Motor neuron (in vitro differentiated cells): Measurements from ENCODE around the gene TRIO. TPM values are rescaled to one million over a fixed set of nuclear protein-coding genes. Genes with fewer than 3 reads are reported as not detected.

ENCODE experiments used
- ATAC-seq, 8 experiments: fragments of 200-7000 bp; cut with Tn5 transposase; replicated peaks in 6 of 8; 2 replicates each; pipeline ENCODE4 v1.8.0; 2021; ENCODE audit warnings: mild to moderate bottlenecking in 8 of 8, moderate library complexity in 8 of 8
- H3K27ac ChIP-seq, 2 donors: fragments of 250-450 bp; sonication (Bioruptor Pico); 2 replicates each; pipeline ENCODE4 v1.9.0; 2021; ENCODE audit warnings: antibody characterized with exemption in 2 of 2, mild to moderate bottlenecking in 2 of 2, moderate library complexity in 1 of 2
- H3K4me1 ChIP-seq, 2 donors: fragments of 250-450 bp; sonication (Bioruptor Pico); replicated peaks in 1 of 2; 2 replicates each; pipeline ENCODE4 v1.6.1; 2021; ENCODE audit warnings: antibody characterized with exemption in 2 of 2, mild to moderate bottlenecking in 2 of 2, moderate library complexity in 1 of 2
- H3K4me3 ChIP-seq, 5 donors: fragments of 250-450 bp; sonication (Bioruptor Pico); 2 replicates each; pipeline ENCODE4 v1.9.0; 2021; ENCODE audit warnings: antibody characterized with exemption in 5 of 5, mild to moderate bottlenecking in 5 of 5, moderate library complexity in 4 of 5
- WGBS, 10 experiments: fragments of 450-650 bp; shearing (Covaris generic); methylation state at CpG; one replicate each; pipeline ENCODE4 v1.0.0; 2022; 5-methylcytosine and 5-hydroxymethylcytosine counted together
- in situ Hi-C, 9 experiments: fragments of 400-800 bp; cut with MboI; loops; one replicate each; pipeline ENCODE4 v1.15.0; 2021; ENCODE audit warnings: low sequenced_read_pairs in 9 of 9, low pct_unique_long_range_greater_than_20kb in 2 of 9; ENCODE audit not compliant: unreplicated experiment in 9 of 9
- total RNA-seq, 8 experiments: library from RNA; unstranded; fragments of 300-600 nt; gene quantifications; 2 replicates each; pipeline versions ENCODE4 v1.2.3 to v1.2.4, GENCODE V29; 2022

The TRIO gene
- total RNA-seq, 8 experiments from 2014 or later, result 39.7 to 162 (median 92.9) TPM

GRCh38 chr5:14521748-14522147 lies 378.6 kb downstream of the TRIO start:
- WGBS, 10 experiments, result 35 to 100% (median 76%) methylated on average over 1 to 7 of the region's 10 CpGs; no CpG with 5 or more reads in 3 of the 10 experiments

GRCh38 chr5:14522721-14523120 lies 379.6 kb downstream of the TRIO start:
- Histone ChIP-seq H3K27ac (no peak overlapping the region), H3K4me1 (no peaks in the 10 kb centered on the region), H3K4me3 (no peak overlapping the region)
- 20 to 80% (median 62%) methylated on average over 1 to 2 of the region's 2 CpGs; no CpG with 5 or more reads in 5 of the 10 experiments for WGBS, 10 experiments
- in situ Hi-C loops, result loop anchor here in 1 of 9 experiments (25.0 kb wide), 1 partner anchor 115 kb away; no protein-coding TSS in a partner anchor
- ATAC-seq, result no peak

More at GRCh38 chr5:14521748-14522147, 378.6 kb downstream of the TRIO start:
- in situ Hi-C loops, result loop anchor here in 1 of 9 experiments (25.0 kb wide), 1 partner anchor 116 kb away; no protein-coding TSS in a partner anchor
- Histone ChIP-seq H3K4me1 (no peaks in the 10 kb centered on the region), H3K4me3 (no peak overlapping the region), H3K27ac (no peak overlapping the region)
- ATAC-seq, result no peak

DNA sequence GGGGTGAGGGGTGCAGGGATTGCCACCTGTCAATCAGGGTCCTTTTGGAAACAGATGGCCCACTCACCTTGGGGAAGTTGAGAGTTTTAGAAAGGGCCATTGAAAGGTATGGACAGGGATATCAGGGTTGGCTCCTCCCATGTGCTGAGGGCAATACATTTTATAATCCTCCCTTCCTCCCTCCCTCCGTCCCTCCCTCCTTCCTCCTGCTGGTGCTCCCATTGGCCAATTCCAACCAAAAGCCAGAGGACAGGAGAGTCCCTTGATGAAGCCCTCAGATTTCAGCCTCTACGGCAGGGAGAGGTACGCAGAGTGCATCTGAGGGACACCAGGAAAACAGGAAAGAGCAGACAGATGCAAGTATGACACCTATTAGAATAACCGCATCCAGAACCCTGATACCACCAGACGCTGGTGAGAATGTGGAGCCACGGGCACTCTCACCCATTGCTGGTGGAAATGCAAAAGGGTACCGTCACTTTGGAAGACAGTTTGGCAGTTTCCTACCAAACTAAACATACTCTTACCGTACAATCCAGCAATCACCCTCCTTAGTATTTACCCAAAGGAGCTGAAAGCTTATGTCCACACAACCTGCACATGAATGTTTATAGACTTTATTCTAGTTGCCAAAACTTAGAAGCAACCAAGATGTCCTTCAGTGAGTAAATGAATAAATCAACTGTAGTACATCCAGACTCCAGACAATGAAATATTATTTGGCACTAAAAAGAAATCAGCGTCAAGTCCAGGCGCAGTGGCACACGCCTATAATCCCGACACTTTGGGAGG lies 380.3 kb downstream of the TRIO start:
- Histone ChIP-seq H3K4me1 (no peaks in the 10 kb centered on the region), H3K27ac (no peak overlapping the region), H3K4me3 (no peak overlapping the region)
- WGBS, 10 experiments, result 60 to 100% (median 88%) methylated on average over 1 to 9 of the region's 12 CpGs; no CpG with 5 or more reads in 3 of the 10 experiments
- in situ Hi-C loops, result loop anchor here in 1 of 9 experiments (25.0 kb wide), 1 partner anchor 114 kb away; no protein-coding TSS in a partner anchor
- no peak for ATAC-seq

DNA sequence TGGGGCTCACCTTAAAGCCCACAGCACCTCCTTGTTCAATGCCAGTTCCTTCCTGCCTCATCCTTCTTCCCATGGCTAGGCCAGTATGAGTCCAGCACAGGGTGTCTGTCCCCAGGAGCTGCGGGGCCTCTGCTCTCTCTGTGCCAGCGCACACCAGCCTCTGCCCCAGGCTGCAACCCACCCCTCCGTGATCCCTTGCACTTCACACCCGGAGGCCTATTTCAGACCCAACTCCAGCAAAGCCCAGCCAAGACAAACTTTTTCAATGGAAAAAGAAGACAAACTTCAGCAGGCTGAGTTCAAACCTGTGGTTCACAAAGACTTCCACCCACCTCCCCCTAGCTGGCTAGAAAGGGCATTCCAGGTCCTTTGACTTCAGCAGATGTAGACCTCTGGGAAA lies 382.3 kb downstream of the TRIO start:
- no peak for ATAC-seq
- in situ Hi-C loops, result no loop called here
- Histone ChIP-seq H3K27ac (no peak overlapping the region), H3K4me3 (no peak overlapping the region), H3K4me1 (no peaks in the 10 kb centered on the region)
- 80% methylated on average over 1 to 2 of the region's 4 CpGs; no CpG with 5 or more reads in 8 of the 10 experiments for WGBS, 10 experiments

DNA sequence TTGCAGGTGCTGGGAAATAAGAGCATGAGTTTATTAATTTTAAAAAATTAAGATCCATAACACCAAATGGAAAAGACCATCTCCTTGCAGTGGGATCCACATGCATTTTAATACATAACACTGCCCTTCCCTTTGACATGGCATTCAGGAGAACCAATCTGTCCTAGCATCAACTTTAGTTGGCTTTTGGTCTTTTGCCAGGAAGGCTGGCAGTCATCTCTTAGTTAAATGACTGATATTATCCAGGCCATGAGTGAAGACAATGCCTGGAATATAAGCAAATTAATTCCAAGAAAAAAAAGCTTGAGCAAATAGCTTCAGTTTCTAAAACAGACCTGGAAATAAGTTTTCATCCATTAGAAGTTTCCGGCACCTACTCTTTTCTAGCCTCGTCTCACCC lies 383.4 kb downstream of the TRIO start:
- no peak overlapping the region for H3K27ac ChIP-seq
- in situ Hi-C loops, result no loop called here
- ATAC-seq, result no peak
- H3K4me3 ChIP-seq, result no peak overlapping the region
- H3K4me1 ChIP-seq, result no peaks in the 10 kb centered on the region
- 76 to 100% (median 98%) methylated on average over 1 to 2 of the region's 2 CpGs; no CpG with 5 or more reads in 4 of the 10 experiments for WGBS, 10 experiments

- H3K4me3 ChIP-seq, result no peak overlapping the region
- no peak for ATAC-seq
- no peaks in the 10 kb centered on the region for H3K4me1 ChIP-seq
- in situ Hi-C loops, result no loop called here
- 62 to 100% (median 88%) methylated on average over 1 to 5 of the region's 6 CpGs; no CpG with 5 or more reads in 1 of the 10 experiments for WGBS, 10 experiments
- no peak overlapping the region for H3K27ac ChIP-seq
Measured at GRCh38 chr5:14528115-14528514, 385.0 kb downstream of the TRIO start.

GRCh38 chr5:14528926-14529325 lies 385.8 kb downstream of the TRIO start:
- no peak overlapping the region for H3K4me3 ChIP-seq
- ATAC-seq, result peak in 1 of 8 experiments; percentile 49
- no peak overlapping the region for H3K27ac ChIP-seq
- H3K4me1 ChIP-seq, result no peaks in the 10 kb centered on the region
- WGBS, 10 experiments, result 0 to 100% (median 70%) methylated on average over 1 of the region's 1 CpG; no CpG with 5 or more reads in 3 of the 10 experiments
- in situ Hi-C loops, result no loop called here

DNA sequence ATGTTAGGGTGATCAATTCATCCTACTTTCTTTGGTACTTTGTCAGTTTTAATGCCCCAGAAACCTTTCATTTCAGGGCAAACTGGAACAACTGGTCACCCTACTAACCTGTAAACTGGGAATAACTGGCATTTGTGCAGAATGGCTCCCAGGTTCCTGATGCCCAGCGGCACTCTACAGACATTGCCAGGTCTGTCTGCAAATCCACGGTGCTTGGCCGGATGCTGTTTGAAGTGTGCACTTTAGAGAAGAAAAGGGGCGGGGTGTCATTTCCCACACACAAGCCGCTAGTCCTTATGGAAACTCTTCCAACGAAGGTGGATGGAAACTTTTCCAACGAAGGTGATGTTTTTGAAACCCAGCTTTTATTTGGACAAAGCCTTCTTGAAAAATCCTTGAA lies 388.5 kb downstream of the TRIO start:
- no peak for ATAC-seq
- in situ Hi-C loops, result no loop called here
- WGBS, 10 experiments, result 36 to 98% (median 87%) methylated on average over 2 to 7 of the region's 7 CpGs; no CpG with 5 or more reads in 1 of the 10 experiments
- Histone ChIP-seq H3K4me3 (no peak overlapping the region), H3K4me1 (no peaks in the 10 kb centered on the region), H3K27ac (no peak overlapping the region)

- H3K4me3 ChIP-seq, result no peak overlapping the region
- in situ Hi-C loops, result no loop called here
- no peak for ATAC-seq
- 0 to 100% (median 81%) methylated on average over 1 to 3 of the region's 3 CpGs; no CpG with 5 or more reads in 2 of the 10 experiments for WGBS, 10 experiments
- no peak overlapping the region for H3K27ac ChIP-seq
- H3K4me1 ChIP-seq, result no peaks in the 10 kb centered on the region
Measured at GRCh38 chr5:14532180-14532579, 389.0 kb downstream of the TRIO start.

- Histone ChIP-seq H3K4me1 (no peaks in the 10 kb centered on the region), H3K4me3 (no peak overlapping the region), H3K27ac (no peak overlapping the region)
- in situ Hi-C loops, result no loop called here
- ATAC-seq, result peak in 2 of 8 experiments; percentile 74 to 77
- WGBS, 10 experiments, result 0 to 100% (median 41%) methylated on average over 1 to 7 of the region's 7 CpGs
Measured at GRCh38 chr5:14534773-14535172, 391.6 kb downstream of the TRIO start.

DNA sequence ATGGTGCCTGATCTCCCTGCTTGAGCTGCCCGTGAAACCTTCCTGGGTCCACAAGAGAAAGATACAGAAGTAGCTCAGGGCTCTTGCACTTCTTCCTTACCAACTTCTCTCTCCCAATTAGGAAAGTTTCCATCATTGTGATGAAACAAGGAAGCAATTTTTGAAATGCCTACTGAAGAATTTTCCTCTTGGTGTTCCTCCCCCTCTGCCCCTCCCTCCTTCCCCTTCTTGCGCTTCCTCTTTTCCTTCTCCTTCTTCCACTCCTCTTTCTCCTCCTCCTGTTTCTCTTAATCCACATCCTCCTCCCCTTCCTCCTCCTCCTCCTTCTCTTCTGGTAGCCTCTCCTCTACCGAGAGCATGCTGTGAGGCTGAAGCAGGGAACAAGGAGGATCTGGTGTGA lies 402.2 kb downstream of the TRIO start:
- WGBS, 10 experiments, result 14 to 100% (median 61%) methylated on average over 1 to 2 of the region's 3 CpGs
- Histone ChIP-seq H3K4me3 (no peak overlapping the region), H3K27ac (no peak overlapping the region), H3K4me1 (no peaks in the 10 kb centered on the region)
- ATAC-seq, result no peak
- in situ Hi-C loops, result no loop called here

- Histone ChIP-seq H3K27ac (no peak overlapping the region), H3K4me1 (no peaks in the 10 kb centered on the region), H3K4me3 (no peak overlapping the region)
- no peak for ATAC-seq
- 40 to 88% (median 60%) methylated on average over 1 of the region's 1 CpG; no CpG with 5 or more reads in 7 of the 10 experiments for WGBS, 10 experiments
- in situ Hi-C loops, result no loop called here
Measured at GRCh38 chr5:14545862-14546261, 402.7 kb downstream of the TRIO start.

DNA sequence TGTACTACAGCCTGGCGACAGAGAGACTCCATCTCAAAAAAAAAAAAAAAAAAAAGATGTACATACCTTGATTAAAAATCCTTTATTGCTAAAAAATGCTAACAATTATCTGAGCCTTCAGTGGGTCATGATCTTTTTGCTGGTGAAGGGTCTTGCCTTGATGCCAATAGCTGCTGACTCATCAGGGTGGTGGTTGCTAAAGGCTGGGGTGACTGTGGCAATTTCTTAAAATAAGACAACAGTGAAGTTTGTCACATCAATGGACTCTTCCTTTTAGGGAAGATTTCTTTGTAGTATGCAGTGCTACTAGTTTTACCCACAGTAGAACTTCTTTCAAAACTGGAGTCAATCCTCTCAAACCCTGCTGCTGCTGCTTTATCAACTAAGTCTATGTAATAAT lies 404.5 kb downstream of the TRIO start:
- 83 to 100% (median 88%) methylated on average over 1 of the region's 1 CpG; no CpG with 5 or more reads in 6 of the 10 experiments for WGBS, 10 experiments
- no peak overlapping the region for H3K27ac ChIP-seq
- in situ Hi-C loops, result no loop called here
- no peaks in the 10 kb centered on the region for H3K4me1 ChIP-seq
- no peak for ATAC-seq
- H3K4me3 ChIP-seq, result no peak overlapping the region
